ENCODE measurements around the gene MTURN. TPM values are rescaled to one million over a fixed set of nuclear protein-coding genes. Genes with fewer than 3 reads are reported as not detected.

MTURN gene
- total and polyA plus RNA-seq, 2 donors (not counting 3 experiments of a cell fraction or from before 2014, with no cell fraction given) = 4.9 to 6.6 TPM

DNA sequence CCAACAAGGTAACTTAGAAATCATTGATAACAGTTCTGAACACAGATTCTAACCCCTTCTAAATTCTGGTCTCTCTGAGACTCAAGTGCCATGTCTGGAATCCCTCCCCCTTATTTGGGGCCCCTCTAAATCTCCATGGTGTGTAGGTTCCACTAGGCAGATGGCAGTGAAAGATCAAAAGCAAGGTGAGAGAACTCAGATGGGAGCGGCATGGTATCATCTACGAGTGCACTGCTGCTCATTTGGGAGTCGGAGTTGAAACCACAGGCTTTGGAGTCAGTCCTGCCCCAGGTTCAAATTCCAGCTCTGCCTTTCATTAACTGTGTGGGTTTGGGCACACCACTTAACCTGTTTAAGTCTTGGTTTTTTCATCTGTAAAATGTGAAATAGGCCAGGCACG is 72.6 kb downstream of the MTURN start:
- no peaks in the 10 kb centered on the region for H3K9me1 ChIP-seq (replicated peaks; ENCODE audit: control insufficient read depth, extremely low read depth, insufficient read depth, low read length)
- H3K36me3 ChIP-seq (ENCODE audit: control insufficient read depth in 2 of 2, extremely low read depth in 1 of 2, insufficient read depth in 2 of 2, low read length in 2 of 2) = no peaks in the 10 kb centered on the region
- TF ChIP-seq, protein P1, sequence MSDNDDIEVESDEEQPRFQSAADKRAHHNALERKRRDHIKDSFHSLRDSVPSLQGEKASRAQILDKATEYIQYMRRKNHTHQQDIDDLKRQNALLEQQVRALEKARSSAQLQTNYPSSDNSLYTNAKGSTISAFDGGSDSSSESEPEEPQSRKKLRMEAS (IDR thresholded peaks at IDR 0.05; ENCODE audit: insufficient read depth, insufficient read length) = no peak
- TF ChIP-seq FOS (IDR thresholded peaks at IDR 0.05; ENCODE audit: borderline replicate concordance, insufficient read depth, low read length) (no peak), POLR2A (IDR thresholded peaks at IDR 0.05; ENCODE audit: low read depth, low read length) (no peak), GATA2 (IDR thresholded peaks at IDR 0.05; ENCODE audit: insufficient read depth, insufficient read length, low read depth, low read length) (no peak), JUN (IDR thresholded peaks at IDR 0.05; ENCODE audit: borderline replicate concordance, insufficient read depth, insufficient read length, low read depth) (no peak), EZH2 (IDR thresholded peaks at IDR 0.05; ENCODE audit: borderline replicate concordance, low read depth, low read length, severe bottlenecking) (no peak)
- TF ChIP-seq, protein P2, sequence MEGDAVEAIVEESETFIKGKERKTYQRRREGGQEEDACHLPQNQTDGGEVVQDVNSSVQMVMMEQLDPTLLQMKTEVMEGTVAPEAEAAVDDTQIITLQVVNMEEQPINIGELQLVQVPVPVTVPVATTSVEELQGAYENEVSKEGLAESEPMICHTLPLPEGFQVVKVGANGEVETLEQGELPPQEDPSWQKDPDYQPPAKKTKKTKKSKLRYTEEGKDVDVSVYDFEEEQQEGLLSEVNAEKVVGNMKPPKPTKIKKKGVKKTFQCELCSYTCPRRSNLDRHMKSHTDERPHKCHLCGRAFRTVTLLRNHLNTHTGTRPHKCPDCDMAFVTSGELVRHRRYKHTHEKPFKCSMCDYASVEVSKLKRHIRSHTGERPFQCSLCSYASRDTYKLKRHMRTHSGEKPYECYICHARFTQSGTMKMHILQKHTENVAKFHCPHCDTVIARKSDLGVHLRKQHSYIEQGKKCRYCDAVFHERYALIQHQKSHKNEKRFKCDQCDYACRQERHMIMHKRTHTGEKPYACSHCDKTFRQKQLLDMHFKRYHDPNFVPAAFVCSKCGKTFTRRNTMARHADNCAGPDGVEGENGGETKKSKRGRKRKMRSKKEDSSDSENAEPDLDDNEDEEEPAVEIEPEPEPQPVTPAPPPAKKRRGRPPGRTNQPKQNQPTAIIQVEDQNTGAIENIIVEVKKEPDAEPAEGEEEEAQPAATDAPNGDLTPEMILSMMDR (IDR thresholded peaks at IDR 0.05; ENCODE audit: extremely low read depth in 1 of 2, insufficient read depth in 1 of 2, low read depth in 1 of 2, low read length in 2 of 2) = no peak
- no peaks in the 10 kb centered on the region for H4K20me1 ChIP-seq (replicated peaks; ENCODE audit: control insufficient read depth, extremely low read depth, insufficient read depth, low read length)
- H3K27me3 ChIP-seq (ENCODE audit: control insufficient read depth in 2 of 2, insufficient read depth in 2 of 2, low read length in 2 of 2) = peaks cover 0 to 2% of the 10 kb centered on the region in 2 experiments
- FAIRE-seq (no peak), DNase-seq (ENCODE audit: low read depth, low spot score) (no peak)
- no peak overlapping the region for H3K27ac ChIP-seq (ENCODE audit: insufficient read depth, low read depth, low read length)
- intact Hi-C loops (cut with micrococcal nuclease) = no loop called here
- no peak overlapping the region for H3K9ac ChIP-seq (replicated peaks; ENCODE audit: extremely low read depth, insufficient read depth, low read length)
- dilution Hi-C loops (cut with MboI; ENCODE audit: extremely low pct_ligation_motif_present, low sequenced_read_pairs) = no loop called here
- no peak overlapping the region for H3K4me3 ChIP-seq (replicated peaks in 1 of 3; ENCODE audit: insufficient read depth in 1 of 3, low read depth in 1 of 3, low read length in 3 of 3)
- no peak overlapping the region for H2AFZ ChIP-seq (ENCODE audit: low read depth, low read length)
- H3K9me3 ChIP-seq (replicated peaks; ENCODE audit: control insufficient read depth, insufficient read depth, low read length) = no peaks in the 10 kb centered on the region
- H3K4me2 ChIP-seq (ENCODE audit: insufficient read depth, low read length) = no peak overlapping the region
- H3K79me2 ChIP-seq (ENCODE audit: control insufficient read depth, insufficient read depth, low read length) = no peaks in the 10 kb centered on the region
- H3K4me1 ChIP-seq (ENCODE audit: control insufficient read depth, extremely low read depth, insufficient read depth, low read length) = peaks cover 3% of the 10 kb centered on the region
- ChIA-PET POLR2A (no interaction called here), CTCF (interaction anchor here (1.3 kb wide), 2 partner anchors 43 to 44 kb away, joined by 3 to 4 read pairs; no protein-coding TSS in a partner anchor)
- no TSS peak for BruUV-seq (replicated peaks)

All from endothelial cell of umbilical vein (primary cell).